ENCODE measurements around the gene CCDC51. TPM values are rescaled to one million over a fixed set of nuclear protein-coding genes. Genes with fewer than 3 reads are reported as not detected.

The CCDC51 gene
- total and polyA plus RNA-seq, 2 of the 13 experiments (the other 11 are each of a cell fraction or from before 2014, with no cell fraction given) = 18.1 to 29.4 TPM

DNA sequence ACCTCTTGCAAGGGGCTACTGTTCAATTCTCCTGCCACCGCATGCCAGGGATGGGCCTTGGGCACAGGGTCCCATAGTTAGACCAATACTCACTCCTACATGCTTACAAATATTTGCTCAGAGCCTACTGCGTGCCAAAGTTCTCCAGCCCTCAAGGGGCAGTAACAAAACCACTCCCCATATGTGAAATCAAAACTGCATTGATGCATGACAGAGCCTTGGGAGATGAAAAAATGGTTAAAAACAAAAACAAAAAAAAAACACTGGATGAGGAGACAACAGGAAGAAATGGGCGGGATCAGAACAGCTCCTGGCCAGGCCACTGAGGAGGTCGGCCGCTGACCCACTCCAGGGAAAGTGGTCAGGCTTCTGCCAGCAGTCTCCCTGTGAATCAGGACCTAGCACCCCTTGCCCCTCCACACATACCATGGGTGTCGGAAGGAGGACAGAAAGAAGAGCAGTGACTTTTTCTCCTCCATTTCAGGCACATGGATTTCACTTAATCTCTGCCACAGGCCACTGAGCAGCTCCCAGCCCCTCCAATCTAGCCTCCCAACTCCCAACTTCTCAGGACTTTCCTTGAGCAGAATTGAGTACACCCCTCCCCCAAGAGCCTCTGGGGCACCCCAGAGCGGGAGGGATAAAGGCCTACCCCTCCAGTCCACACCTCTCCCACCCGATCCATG, 12.8 kb downstream of the CCDC51 start (continued):
- TF ChIP-seq, protein P1, sequence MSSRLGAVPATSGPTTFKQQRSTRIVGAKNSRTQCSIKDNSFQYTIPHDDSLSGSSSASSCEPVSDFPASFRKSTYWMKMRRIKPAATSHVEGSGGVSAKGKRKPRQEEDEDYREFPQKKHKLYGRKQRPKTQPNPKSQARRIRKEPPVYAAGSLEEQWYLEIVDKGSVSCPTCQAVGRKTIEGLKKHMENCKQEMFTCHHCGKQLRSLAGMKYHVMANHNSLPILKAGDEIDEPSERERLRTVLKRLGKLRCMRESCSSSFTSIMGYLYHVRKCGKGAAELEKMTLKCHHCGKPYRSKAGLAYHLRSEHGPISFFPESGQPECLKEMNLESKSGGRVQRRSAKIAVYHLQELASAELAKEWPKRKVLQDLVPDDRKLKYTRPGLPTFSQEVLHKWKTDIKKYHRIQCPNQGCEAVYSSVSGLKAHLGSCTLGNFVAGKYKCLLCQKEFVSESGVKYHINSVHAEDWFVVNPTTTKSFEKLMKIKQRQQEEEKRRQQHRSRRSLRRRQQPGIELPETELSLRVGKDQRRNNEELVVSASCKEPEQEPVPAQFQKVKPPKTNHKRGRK (CRISPR knock-in tag; IDR thresholded peaks at IDR 0.05) = no peak
- no peak for TF ChIP-seq ZNF562 (CRISPR knock-in tag; IDR thresholded peaks at IDR 0.05; ENCODE audit: borderline replicate concordance)
- no peak for TF ChIP-seq NCOA1 (CRISPR knock-in tag; IDR thresholded peaks at IDR 0.05)
- TF ChIP-seq SP5 (CRISPR knock-in tag; IDR thresholded peaks at IDR 0.05; ENCODE audit: borderline replicate concordance, low read depth) = peak; percentile 50; the same call in 1 of the 2 replicates
- peak; percentile 73 for TF ChIP-seq TEAD3 (CRISPR knock-in tag; optimal IDR thresholded peaks at IDR 0.05; ENCODE audit: borderline replicate concordance)
- TF ChIP-seq CEBPB (IDR thresholded peaks at IDR 0.05; ENCODE audit: borderline replicate concordance, low read depth, low read length) = no peak
- TF ChIP-seq PHF20 (CRISPR knock-in tag; IDR thresholded peaks at IDR 0.05) = no peak
- TF ChIP-seq ZNF780A (CRISPR knock-in tag; IDR thresholded peaks at IDR 0.05) = no peak
- TF ChIP-seq, protein P2, sequence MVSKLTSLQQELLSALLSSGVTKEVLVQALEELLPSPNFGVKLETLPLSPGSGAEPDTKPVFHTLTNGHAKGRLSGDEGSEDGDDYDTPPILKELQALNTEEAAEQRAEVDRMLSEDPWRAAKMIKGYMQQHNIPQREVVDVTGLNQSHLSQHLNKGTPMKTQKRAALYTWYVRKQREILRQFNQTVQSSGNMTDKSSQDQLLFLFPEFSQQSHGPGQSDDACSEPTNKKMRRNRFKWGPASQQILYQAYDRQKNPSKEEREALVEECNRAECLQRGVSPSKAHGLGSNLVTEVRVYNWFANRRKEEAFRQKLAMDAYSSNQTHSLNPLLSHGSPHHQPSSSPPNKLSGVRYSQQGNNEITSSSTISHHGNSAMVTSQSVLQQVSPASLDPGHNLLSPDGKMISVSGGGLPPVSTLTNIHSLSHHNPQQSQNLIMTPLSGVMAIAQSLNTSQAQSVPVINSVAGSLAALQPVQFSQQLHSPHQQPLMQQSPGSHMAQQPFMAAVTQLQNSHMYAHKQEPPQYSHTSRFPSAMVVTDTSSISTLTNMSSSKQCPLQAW (CRISPR knock-in tag; IDR thresholded peaks at IDR 0.05) = no peak
- TF ChIP-seq MED1 (CRISPR knock-in tag; IDR thresholded peaks at IDR 0.05) = no peak
- no peak for TF ChIP-seq ASH2L (IDR thresholded peaks at IDR 0.05; ENCODE audit: insufficient read length, low read depth, low read length)
- TF ChIP-seq ZSCAN20 (CRISPR knock-in tag; IDR thresholded peaks at IDR 0.05; ENCODE audit: borderline replicate concordance) = no peak
- TF ChIP-seq ZNF576 (CRISPR knock-in tag; IDR thresholded peaks at IDR 0.05) = no peak
- no peak for TF ChIP-seq NAIF1 (CRISPR knock-in tag; IDR thresholded peaks at IDR 0.05; ENCODE audit: borderline replicate concordance)
- TF ChIP-seq, protein P3, sequence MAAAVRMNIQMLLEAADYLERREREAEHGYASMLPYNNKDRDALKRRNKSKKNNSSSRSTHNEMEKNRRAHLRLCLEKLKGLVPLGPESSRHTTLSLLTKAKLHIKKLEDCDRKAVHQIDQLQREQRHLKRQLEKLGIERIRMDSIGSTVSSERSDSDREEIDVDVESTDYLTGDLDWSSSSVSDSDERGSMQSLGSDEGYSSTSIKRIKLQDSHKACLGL (CRISPR knock-in tag; IDR thresholded peaks at IDR 0.05) = no peak
- no peak for TF ChIP-seq STAG1 (CRISPR knock-in tag; IDR thresholded peaks at IDR 0.05)
- no peak for TF ChIP-seq RELA (CRISPR knock-in tag; IDR thresholded peaks at IDR 0.05)
- TF ChIP-seq SYNCRIP (IDR thresholded peaks at IDR 0.05; ENCODE audit: insufficient read depth, low read depth, low read length) = no peak
- TF ChIP-seq MED8 (CRISPR knock-in tag; IDR thresholded peaks at IDR 0.05; ENCODE audit: insufficient replicate concordance) = no peak
- TF ChIP-seq ZNF614 (CRISPR knock-in tag; IDR thresholded peaks at IDR 0.05; ENCODE audit: borderline replicate concordance) = no peak
- TF ChIP-seq HNF4A (CRISPR knock-in tag; IDR thresholded peaks at IDR 0.05) = peak; percentile 70
- TF ChIP-seq ZNF513 (CRISPR knock-in tag; conservative IDR thresholded peaks at IDR 0.05) = no peak
- no peak for TF ChIP-seq GATA4 (IDR thresholded peaks at IDR 0.05; ENCODE audit: borderline replicate concordance, low read depth)
- TF ChIP-seq, protein P4, sequence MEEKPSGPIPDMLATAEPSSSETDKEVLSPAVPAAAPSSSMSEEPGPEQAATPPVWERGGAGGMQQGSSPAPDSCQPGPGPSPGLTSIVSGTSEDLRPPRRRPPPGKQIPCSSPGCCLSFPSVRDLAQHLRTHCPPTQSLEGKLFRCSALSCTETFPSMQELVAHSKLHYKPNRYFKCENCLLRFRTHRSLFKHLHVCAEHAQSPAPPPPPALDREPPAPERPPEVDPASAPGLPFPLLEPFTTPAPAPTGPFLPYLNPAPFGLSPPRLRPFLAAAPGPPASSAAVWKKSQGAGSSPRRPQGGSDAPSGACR (CRISPR knock-in tag; IDR thresholded peaks at IDR 0.05) = 0 out of 2 replicates have a peak, but pooled peaks have one; percentile 44

Data from HepG2 (cell line).